Measurements from ENCODE around the gene SIX2. TPM values are rescaled to one million over a fixed set of nuclear protein-coding genes. Genes with fewer than 3 reads are reported as not detected.

The SIX2 gene
- total and polyA plus RNA-seq, 2 donors (not counting 3 experiments of a cell fraction or from before 2014, with no cell fraction given) = 0.24 to 0.54 TPM

GRCh38 chr2:45030553-45030952 lies 21.3 kb upstream of the SIX2 start:
- no peaks in the 10 kb centered on the region for H3K27me3 ChIP-seq (ENCODE audit: control insufficient read depth in 2 of 2, insufficient read depth in 2 of 2, low read length in 2 of 2)
- BruUV-seq (replicated peaks) = no TSS peak
- H2AFZ ChIP-seq (ENCODE audit: low read depth, low read length) = no peak overlapping the region
- intact Hi-C loops (cut with micrococcal nuclease) (no loop called here), dilution Hi-C loops (cut with MboI; ENCODE audit: extremely low pct_ligation_motif_present, low sequenced_read_pairs) (no loop called here)
- no peak overlapping the region for H3K4me2 ChIP-seq (ENCODE audit: insufficient read depth, low read length)
- ChIA-PET CTCF (interaction anchor here (1.7 kb wide), 1 partner anchor 10 kb away, joined by 5 read pairs; no protein-coding TSS in a partner anchor), POLR2A (no interaction called here)
- H3K9me3 ChIP-seq (replicated peaks; ENCODE audit: control insufficient read depth, insufficient read depth, low read length) = no peaks in the 10 kb centered on the region
- DNase-seq (ENCODE audit: low read depth, low spot score) (no peak), FAIRE-seq (no peak)
- TF ChIP-seq GATA2 (IDR thresholded peaks at IDR 0.05; ENCODE audit: insufficient read depth, insufficient read length, low read depth, low read length) (no peak), POLR2A (IDR thresholded peaks at IDR 0.05; ENCODE audit: low read depth, low read length) (no peak), MAX (IDR thresholded peaks at IDR 0.05; ENCODE audit: insufficient read depth, insufficient read length) (no peak), JUN (IDR thresholded peaks at IDR 0.05; ENCODE audit: borderline replicate concordance, insufficient read depth, insufficient read length, low read depth) (no peak), EZH2 (IDR thresholded peaks at IDR 0.05; ENCODE audit: borderline replicate concordance, low read depth, low read length, severe bottlenecking) (no peak), FOS (IDR thresholded peaks at IDR 0.05; ENCODE audit: borderline replicate concordance, insufficient read depth, low read length) (no peak)
- no peak overlapping the region for H3K27ac ChIP-seq (ENCODE audit: insufficient read depth, low read depth, low read length)
- H3K4me1 ChIP-seq (ENCODE audit: control insufficient read depth, extremely low read depth, insufficient read depth, low read length) = no peaks in the 10 kb centered on the region
- H4K20me1 ChIP-seq (replicated peaks; ENCODE audit: control insufficient read depth, extremely low read depth, insufficient read depth, low read length) = no peaks in the 10 kb centered on the region
- no peak overlapping the region for H3K4me3 ChIP-seq (replicated peaks in 1 of 3; ENCODE audit: insufficient read depth in 1 of 3, low read depth in 1 of 3, low read length in 3 of 3)
- H3K9ac ChIP-seq (replicated peaks; ENCODE audit: extremely low read depth, insufficient read depth, low read length) = no peak overlapping the region
- H3K36me3 ChIP-seq (ENCODE audit: control insufficient read depth in 2 of 2, extremely low read depth in 1 of 2, insufficient read depth in 2 of 2, low read length in 2 of 2) = no peaks in the 10 kb centered on the region
- no peaks in the 10 kb centered on the region for H3K9me1 ChIP-seq (replicated peaks; ENCODE audit: control insufficient read depth, extremely low read depth, insufficient read depth, low read length)
- no peaks in the 10 kb centered on the region for H3K79me2 ChIP-seq (ENCODE audit: control insufficient read depth, insufficient read depth, low read length)

- Histone ChIP-seq H3K27me3 (ENCODE audit: control insufficient read depth in 2 of 2, insufficient read depth in 2 of 2, low read length in 2 of 2) (no peaks in the 10 kb centered on the region), H3K9me1 (replicated peaks; ENCODE audit: control insufficient read depth, extremely low read depth, insufficient read depth, low read length) (no peaks in the 10 kb centered on the region), H3K79me2 (ENCODE audit: control insufficient read depth, insufficient read depth, low read length) (no peaks in the 10 kb centered on the region), H3K27ac (ENCODE audit: insufficient read depth, low read depth, low read length) (no peak overlapping the region), H3K9ac (replicated peaks; ENCODE audit: extremely low read depth, insufficient read depth, low read length) (no peak overlapping the region), H3K4me1 (ENCODE audit: control insufficient read depth, extremely low read depth, insufficient read depth, low read length) (no peaks in the 10 kb centered on the region), H3K4me3 (replicated peaks in 1 of 3; ENCODE audit: insufficient read depth in 1 of 3, low read depth in 1 of 3, low read length in 3 of 3) (no peak overlapping the region), H3K36me3 (ENCODE audit: control insufficient read depth in 2 of 2, extremely low read depth in 1 of 2, insufficient read depth in 2 of 2, low read length in 2 of 2) (no peaks in the 10 kb centered on the region), H3K4me2 (ENCODE audit: insufficient read depth, low read length) (no peak overlapping the region), H4K20me1 (replicated peaks; ENCODE audit: control insufficient read depth, extremely low read depth, insufficient read depth, low read length) (no peaks in the 10 kb centered on the region), H2AFZ (ENCODE audit: low read depth, low read length) (no peak overlapping the region), H3K9me3 (replicated peaks; ENCODE audit: control insufficient read depth, insufficient read depth, low read length) (no peaks in the 10 kb centered on the region)
- FAIRE-seq = no peak
- intact Hi-C loops (cut with micrococcal nuclease) (loop anchor here (5.0 kb wide), 1 partner anchor 138 kb away; no protein-coding TSS in a partner anchor), dilution Hi-C loops (cut with MboI; ENCODE audit: extremely low pct_ligation_motif_present, low sequenced_read_pairs) (no loop called here)
- ChIA-PET POLR2A (no interaction called here), CTCF (interaction anchor here (1.0 to 1.9 kb wide), 3 partner anchors 11 to 466 kb away, joined by 3 to 6 read pairs (median 3); no protein-coding TSS in a partner anchor)
- DNase-seq (ENCODE audit: low read depth, low spot score) = no peak
- BruUV-seq (replicated peaks) = no TSS peak
- TF ChIP-seq POLR2AphosphoS5 (IDR thresholded peaks at IDR 0.05; ENCODE audit: insufficient read depth, low read depth, low read length) = no peak
Observed at GRCh38 chr2:45029215-45029614, 20.0 kb upstream of the SIX2 start.

All from endothelial cell of umbilical vein (primary cell).